Muscle of arm (tissue), 12 donors: ENCODE measurements around the gene KLHL17. TPM values are rescaled to one million over a fixed set of nuclear protein-coding genes. Genes with fewer than 3 reads are reported as not detected.

Experiments
- DNase-seq: peaks from one replicate; pipeline ENCODE4 v3.0.0-alpha.2; 2013
- polyA plus RNA-seq, 12 donors: library from polyadenylated mRNA; unstranded; fragments of 120-200 nt; gene quantifications; one replicate each; pipeline ENCODE4 v1.2.1, GENCODE V29; 2013; ENCODE audit not compliant: insufficient read length in 12 of 12

The KLHL17 gene
- polyA plus RNA-seq, 12 donors = 2.6 to 11.4 (median 4.8) TPM; not detected in 2

DNA sequence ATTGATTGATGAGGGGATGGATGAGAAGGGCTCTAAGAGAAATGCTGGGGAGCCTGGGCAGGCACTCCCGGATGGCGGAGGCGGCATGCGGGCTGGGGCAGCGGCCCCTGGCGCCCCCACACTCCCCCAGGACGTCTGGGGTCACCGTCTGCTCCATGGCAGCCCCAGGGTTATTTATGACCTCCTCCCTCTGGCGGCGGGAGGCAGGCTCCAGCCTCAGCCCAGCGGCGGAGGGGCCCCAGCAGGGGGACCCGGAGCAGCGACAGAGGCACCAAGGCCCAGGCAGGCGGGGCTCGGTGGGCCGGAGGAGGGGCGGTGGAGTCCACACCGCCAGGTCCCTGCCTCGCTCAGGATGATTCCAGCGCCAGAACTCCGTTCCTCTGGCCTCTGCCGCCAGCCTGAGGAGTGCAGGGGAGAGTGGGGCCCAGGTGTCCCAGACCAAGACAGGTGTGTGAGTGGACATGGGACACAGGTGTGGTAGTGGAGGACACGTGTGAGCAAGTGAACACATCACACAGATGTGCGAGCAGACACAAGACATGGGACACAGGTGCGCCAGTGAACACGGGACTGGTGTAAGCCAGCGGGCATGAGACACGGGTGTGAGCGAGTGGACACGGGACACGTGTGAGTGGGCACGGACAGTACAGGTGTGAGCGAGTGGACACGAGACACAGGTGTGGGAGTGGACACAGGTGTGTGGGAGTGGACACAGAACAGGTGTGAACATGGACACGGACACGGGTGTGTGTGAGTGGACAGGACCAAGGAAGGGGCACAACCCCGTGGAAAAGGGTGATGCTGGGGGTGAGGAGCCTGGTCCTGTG lies 39.2 kb upstream of the KLHL17 start:
- peak; percentile 78 for DNase-seq

DNA sequence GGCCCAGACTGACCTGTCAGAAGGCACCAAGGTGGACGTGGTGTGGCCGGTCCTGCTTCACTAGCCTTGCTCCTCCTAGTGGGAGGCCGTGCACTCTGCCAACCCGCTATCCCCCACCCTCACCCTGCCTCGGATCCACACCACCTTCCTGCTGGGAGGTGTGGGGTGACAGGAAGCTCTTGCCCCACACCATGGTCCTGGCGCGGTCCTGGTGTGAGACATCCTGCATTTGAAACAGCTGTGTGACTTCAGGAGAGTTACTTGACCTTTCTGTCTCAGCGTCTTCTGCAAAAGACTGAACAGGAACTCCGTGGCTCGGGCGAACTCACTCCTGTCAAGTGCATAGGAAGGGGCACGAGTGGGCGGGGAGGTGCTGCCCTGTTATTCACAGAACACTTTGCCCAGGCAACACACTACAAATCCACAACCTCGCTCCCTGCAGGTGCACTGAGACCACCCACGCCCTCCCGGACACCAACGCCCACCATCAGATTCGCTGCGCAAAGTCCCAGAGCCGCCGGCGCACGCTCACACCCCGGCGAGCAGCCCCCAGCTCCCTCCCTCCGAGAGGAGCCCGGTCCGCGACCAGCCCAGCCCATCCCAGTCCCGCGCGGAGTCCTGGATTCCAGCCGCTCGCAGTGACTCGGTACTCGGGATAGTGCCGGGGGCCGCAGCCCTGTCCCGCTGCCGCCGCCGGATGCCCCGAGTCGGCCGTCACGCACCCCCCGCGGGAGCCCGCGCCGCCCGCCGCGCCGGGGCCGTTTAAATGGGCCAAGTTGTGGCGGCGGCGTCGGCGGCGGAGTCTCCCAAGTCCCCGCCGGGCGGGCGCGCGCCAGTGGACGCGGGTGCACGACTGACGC lies 37.0 kb upstream of the KLHL17 start, which contains the start of gene SAMD11:
Gene SAMD11, plus strand, starts transcription at position 793 of the 860 bp plus-strand sequence. CDS start 509 bp downstream, outside the sequence.
- DNase-seq = peak; percentile 72

DNA sequence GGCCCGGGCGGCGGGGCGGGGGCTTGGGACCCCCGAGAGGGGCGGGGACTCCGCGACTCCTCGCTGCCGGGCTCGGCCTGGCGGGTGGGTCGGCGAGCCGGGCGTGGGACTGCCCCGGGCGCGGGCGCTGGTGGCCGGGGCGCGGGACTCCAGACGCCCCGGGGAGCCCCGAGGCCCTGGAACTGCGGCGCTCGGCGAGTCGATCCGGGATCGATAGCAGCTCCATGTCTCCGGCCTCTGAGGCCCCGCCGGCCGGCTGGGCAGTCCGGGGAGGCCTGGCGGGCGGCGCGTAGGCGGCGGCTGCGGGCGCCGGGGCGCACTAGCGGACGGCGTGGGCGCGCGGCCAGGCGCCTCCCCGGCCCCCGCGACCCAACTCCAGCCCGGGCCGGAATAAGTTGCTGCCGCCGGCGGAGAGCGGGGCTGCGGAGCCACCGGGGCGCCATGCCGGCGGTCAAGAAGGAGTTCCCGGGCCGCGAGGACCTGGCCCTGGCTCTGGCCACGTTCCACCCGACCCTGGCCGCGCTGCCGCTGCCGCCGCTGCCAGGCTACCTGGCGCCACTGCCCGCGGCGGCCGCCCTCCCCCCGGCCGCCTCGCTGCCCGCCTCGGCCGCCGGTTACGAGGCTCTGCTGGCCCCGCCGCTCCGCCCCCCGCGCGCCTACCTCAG lies 36.3 kb upstream of the KLHL17 start:
- DNase-seq = no peak

DNA sequence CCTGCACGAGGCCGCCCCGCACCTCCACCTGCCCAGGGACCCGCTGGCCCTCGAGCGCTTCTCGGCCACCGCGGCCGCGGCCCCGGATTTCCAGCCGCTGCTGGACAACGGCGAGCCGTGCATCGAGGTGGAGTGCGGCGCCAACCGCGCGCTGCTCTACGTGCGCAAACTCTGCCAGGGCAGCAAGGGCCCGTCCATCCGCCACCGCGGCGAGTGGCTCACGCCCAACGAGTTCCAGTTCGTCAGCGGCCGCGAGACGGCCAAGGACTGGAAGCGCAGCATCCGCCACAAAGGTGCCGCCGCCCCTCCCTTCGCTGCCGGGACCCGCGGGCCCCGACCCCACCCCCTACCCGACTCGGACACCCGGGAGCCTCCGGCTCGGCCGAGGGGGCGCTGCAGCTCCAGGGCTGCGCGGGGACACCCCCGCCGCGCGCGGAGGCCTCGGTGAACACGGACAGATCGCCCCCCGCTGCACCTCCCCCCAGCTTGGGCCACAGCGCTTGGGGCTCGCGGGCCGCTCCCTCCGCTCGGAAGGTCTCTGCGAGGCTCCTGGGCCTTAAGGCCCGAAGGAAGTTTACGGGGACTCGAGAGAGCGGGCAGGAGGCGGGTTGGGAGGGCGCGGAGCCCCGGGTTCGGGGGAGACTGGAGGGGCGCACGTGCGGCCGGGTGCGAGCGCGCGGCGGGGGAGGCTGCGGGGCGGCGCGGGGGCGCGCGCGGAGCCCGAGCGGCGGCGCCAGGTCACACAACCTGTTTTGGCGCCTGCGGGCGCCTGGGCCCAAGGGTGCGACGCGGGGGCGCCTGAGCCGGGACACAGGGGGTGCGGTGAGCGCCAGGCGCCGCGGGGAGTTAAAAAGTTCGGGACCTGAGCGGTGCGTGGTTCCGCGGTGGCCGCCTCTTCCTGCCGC lies 35.5 kb upstream of the KLHL17 start:
- DNase-seq = no peak

DNA sequence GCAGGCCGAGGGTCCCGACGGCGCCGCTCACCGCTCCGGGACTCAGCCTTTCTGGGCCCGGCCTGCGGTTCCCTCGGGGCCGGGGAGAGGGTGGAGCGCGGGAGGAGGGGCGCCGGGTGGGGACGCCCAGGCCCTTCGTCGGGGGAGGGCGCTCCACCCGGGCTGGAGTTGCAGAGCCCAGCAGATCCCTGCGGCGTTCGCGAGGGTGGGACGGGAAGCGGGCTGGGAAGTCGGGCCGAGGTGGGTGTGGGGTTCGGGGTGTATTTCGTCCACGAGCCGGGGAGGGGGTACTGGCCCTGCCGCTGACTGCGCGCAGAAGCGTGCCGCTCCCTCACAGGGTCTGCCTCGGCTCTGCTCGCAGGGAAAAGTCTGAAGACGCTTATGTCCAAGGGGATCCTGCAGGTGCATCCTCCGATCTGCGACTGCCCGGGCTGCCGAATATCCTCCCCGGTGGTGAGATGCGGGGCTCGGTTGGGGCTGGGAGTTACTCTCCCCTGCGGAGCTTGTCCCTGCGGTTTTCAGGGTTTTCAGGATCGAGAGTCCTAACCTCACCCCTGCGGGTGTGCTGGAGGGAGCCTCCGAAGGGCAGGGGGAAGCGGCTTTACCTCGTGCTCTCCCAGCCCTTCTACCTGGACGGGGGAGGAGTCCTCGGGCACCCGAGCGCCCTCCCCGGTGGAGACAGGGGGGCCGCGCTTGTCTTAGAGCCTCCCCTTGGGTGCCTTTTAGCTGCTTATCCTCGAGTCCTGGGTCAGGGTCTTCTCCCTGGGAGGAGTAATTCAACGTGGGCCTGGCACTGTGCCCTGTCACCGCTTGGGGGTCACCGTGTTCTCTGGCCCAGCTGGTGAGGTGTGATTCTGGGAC lies 34.6 kb upstream of the KLHL17 start:
- DNase-seq = no peak

DNA sequence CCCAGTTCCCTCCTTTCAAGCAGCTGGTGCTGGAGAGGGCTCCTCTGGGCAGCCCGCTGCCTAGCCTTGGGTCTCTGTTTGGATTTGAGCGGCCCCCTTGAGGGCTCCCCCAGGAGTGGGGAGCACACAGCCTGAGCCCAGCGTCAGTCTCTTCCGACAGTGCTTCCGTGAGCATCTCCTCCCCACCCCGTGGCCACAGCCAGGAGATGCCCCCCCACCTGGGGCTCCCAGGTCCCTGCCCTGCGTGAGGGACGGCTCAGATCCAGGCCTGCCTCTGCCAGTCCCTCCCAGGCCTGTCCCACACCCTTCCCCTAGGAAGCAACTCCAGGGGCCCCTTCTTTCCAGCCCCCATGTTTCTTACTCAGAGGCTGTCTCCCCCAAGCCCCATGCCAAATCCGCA lies 33.1 kb upstream of the KLHL17 start:
- DNase-seq = no peak

DNA sequence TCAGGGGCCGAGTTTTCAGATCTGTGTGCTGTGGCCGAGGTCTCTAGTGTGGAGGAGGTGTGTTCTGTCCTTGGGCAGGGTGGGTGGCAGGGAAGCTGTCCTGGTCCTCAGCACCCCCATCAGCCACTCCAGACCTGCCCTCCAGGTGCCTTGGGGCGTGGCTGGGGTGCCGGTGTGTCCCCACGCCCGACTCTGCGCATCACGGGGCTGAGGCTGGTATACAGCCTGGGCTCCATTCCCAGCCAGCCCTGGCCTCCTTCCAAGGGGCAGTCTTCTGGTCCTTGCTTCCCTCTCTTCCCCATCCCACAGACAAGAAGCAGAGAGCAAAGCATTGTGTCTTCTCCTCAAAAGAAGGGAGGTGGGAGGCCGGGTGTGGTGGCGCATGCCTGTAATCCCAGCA lies 32.6 kb upstream of the KLHL17 start:
- no peak for DNase-seq

DNA sequence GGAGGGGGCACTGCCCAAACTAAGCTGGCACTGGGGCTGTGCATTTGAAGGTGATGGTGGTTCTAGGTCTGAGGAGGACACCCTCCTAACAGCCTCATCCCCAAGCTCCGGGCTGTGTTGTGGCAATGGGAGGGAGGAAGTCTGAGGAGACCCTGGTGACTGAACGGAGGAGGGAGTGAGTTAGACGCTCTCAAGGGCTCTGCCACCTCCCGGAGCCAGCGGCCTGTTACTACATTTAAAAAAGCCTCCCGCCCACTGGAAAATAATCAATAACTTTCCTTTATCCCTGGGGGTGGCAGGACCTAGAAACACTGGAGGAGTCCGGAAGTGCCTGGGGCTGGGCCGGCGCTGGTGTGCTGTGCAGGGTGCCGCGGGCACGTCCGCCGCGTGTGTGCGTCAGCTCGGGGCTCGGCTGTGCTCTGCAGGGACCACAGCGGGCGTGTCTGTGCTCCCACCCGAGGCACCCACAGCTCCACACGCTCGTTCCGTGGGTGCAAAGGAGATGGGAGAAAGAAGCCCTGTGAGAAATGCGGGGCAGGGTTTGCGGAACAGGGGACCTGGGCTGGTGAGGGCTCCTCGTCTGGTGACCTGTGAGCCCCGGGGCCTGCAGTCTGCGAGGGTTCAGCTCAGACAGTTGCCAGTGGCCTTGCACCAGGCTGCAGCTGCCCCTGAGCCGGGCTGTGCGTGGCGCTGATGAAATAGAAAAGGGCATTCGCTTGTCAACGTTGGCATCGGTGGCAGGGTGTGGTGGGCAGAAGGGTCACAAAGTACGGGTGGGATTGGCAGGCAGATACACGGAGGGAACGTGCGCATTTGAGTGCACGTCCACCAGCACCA lies 31.3 kb upstream of the KLHL17 start:
- DNase-seq = no peak

DNA sequence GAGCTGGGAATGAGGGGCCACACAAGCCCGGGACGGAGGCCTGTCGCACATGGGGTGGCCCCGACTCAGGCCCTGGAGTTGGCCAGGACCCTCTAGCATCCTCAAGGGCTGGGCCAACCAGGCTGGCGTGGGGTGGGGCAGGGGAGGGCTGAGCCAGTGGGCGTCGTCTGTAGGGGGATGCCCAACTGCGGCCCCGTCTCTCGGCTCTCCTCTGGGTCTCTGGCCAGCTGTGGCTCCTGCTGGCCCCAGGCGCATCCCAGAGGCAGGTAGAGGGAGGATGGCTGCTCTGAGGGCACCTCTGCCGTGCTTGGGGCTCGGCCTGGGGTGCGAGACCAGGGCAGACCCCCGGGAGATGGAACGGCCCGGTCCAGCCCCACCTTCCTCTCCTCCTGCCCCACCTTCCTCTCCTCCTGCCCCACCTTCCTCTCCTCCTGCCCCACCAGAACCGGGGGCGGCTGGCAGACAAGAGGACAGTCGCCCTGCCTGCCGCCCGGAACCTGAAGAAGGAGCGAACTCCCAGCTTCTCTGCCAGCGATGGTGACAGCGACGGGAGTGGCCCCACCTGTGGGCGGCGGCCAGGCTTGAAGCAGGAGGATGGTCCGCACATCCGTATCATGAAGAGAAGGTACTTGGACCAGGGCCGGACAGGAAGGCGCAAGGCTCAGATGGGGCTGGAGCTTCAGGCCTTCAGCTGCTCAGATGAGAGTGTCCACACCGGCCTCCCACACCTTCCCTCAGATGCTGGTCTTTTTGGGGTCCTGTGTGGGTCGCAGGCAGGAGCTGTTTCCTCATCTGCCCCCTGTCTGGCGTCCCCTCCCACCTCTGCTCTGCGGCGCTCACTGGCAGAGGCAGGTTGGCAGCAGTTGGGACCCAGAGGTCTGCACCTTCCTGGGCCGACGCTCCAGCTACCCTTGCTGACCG lies 30.4 kb upstream of the KLHL17 start:
- no peak for DNase-seq

DNA sequence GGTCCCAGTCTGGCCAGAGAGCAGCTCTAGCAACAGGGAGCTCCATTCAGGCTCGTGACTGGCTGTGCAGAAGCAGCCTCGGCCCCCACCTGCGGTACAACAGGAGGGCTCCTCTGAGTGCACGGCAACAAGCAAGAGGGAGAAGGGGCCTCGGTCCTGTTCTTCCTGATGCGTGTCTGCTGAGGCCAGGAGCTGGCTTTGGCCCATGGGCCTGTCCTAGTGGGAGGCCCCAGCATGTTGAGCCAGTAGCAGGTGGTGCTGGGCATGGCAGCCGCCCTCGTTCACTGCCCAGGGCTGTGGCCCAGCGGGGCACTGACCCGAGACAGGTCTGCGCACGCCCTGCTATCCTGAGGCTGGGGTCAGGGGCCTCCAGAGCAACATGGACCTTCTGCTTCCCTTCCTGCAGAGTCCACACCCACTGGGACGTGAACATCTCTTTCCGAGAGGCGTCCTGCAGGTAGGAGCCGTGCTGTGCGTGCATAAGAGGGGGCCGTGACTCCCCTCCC lies 29.7 kb upstream of the KLHL17 start:
- no peak for DNase-seq

DNA sequence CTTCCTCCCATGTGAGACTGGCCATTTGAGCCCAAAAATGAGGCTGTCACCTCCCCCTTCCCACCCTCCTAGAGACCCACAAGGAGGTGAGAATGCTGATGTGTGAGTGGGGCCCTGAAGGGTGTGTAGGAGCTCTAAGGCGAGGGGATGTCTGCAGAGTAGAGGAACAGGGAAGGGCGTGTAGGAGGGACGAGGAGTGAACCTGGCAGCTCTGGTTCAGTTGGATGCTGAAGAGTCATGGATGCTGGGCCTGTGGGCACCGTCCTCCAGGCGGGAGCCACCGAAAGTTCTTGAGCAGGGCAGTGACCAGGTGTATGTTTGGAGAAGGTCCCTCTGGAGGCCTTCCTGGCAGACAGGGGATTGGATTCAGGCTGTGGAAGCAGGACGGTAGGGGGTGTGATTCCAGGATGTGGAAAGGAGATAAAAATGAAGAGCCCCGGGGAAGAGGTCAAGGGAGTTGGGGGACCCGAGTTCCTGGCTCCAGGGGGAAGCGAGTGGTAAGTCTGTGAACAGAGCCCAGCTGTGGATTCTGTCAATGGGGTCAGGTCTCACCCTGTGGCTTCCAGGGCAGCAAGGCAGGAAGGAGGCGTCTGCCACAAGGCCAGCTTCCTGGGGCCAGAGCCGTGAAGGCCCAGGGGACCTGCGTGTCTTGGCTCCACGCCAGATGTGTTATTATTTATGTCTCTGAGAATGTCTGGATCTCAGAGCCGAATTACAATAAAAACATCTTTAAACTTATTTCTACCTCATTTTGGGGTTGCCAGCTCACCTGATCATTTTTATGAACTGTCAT lies 28.8 kb upstream of the KLHL17 start:
- DNase-seq = no peak

DNA sequence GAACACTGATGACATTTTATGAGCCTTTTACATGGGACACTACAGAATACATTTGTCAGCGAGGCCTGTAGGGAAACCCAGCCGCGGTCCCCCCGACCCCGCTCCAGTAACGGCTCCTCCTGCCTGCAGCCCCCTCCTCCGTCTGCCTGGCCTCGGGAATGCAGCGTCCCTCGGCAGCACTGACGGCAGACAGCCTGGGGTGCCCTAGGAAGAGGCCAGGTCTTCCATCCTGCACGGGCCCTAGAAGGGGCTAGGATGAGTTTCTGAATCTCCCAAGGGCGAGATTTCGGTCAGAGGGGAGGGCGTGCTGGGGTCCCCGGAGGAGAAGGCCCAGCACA lies 28.2 kb upstream of the KLHL17 start:
- DNase-seq = no peak

DNA sequence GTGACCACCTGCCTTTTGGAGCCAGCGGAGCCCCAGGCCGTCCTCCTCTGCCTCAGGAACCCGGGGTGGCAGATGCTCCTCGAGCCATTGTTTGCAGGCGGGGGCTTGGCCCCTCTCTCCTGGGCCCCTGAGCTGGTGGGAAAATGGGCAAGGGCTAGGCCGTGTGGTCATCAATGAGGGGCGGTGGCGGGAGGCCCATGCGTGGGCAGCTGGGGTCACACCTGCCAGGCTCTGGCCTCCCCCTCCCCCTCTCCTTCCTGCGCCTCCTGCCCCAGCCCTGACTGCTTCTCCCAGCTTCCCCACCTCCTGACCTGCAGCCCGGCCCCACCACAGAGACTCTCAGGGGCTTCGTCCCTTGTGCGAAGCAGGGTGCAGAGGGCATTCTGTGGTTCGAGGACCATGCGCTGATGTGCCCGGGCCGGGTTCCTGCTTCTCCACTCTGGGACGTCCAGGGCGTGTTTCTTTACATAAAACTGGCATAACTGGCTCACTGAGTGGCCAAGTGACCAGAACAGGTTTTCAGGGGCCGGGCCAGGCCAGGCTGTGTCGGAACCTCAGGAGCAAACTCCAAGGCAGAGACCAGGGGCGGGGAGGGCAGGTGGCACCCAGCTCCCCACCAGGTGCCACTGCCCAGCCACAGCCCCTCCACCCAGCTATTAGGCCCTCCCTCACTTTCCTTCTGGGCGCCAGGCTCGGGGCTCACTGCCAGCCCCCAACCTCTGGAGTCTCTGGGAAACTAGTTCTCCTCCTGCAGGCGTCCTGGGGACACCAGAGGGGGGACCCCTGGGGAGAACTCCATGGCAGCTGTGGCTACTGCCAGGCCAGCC lies 27.4 kb upstream of the KLHL17 start:
- no peak for DNase-seq

DNA sequence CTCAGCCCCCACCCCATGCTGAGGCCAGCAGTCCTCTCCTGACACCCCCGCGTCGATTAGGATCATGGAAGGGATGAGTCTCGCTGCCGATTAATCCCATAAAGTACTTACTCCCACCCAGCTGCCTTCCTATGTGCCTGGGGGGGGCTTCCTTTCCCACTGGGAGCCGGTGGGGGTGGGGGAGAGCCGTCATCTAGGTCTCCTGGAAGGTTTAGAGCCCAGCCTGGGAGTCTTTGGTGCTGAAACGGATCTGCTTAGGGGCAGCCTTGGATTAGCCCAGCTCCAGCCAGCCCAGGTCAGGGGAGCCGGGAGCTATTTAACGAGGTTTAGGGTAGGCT lies 26.8 kb upstream of the KLHL17 start:
- DNase-seq = no peak

DNA sequence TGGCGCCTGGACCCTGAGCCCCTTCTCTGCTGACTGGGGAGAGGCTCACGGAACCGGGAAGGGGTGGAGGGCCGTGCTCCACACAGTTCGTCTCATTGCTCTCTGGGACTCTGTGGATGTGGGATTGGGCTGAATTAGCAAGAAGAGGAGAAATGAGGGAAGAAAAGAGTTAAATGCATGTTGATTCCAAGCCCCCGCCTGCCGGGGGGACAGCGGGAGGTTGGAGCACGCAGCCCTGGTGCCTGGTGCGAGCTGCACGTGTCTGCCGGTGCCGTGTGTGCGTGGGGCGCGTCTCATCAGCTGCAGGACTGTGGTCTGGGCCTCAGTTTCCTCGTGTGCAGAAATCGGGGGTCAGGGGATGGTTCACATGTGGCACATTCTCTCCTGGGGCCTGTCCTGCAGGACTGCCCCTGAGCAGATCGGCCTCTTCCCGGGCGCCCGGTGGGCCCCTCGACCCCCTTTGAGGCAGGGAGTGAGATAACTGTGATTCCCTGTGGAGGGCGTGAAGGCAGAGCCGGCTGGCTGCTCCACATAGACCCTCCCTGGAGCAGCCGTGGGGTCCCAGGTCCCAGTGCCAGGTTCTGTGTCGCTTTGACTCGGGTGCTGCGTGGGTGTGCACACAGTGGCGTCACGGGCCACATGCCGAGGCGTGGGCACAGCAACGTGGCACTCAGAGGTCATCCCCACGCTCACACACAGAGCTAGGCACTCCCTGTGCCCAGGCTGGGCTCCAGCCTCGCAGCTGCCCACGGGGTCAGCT lies 25.2 kb upstream of the KLHL17 start:
- no peak for DNase-seq
